ENCODE data around the gene PLG.
"Not testable (repeated sequence)": the region's sequence is repeated elsewhere in the genome, so short reads cannot be mapped to it uniquely, and the experiment has no call there.

Gene PLG

GRCh38 chr6:160798625-160799024 is 96.6 kb downstream of the PLG start:
- Histone ChIP-seq H3K4me2 (ENCODE audit: low read depth, low read length, poor library complexity, severe bottlenecking) (no peak overlapping the region), H3K9ac (ENCODE audit: low read length) (no peak overlapping the region), H3K79me2 (ENCODE audit: insufficient read depth, low read length) (no peaks in the 10 kb centered on the region), H2AFZ (ENCODE audit: low read depth, low read length, severe bottlenecking) (no peak overlapping the region), H3K9me2 (replicated peaks; ENCODE audit: insufficient read depth, low read length) (no peaks in the 10 kb centered on the region), H3K27ac (ENCODE audit: low read depth, low read length) (no peak overlapping the region), H3K27me3 (ENCODE audit: low read length) (no peaks in the 10 kb centered on the region), H3K4me3 (ENCODE audit: insufficient read depth, low read length, poor library complexity, severe bottlenecking) (no peak overlapping the region), H3K9me3 (ENCODE audit: insufficient read depth, low read length) (peaks cover 7% of the 10 kb centered on the region; the same call in 1 of the 2 replicates), H3K36me3 (ENCODE audit: low read length) (no peaks in the 10 kb centered on the region), H4K20me1 (ENCODE audit: low read depth, low read length) (no peaks in the 10 kb centered on the region), H3F3A (ENCODE audit: insufficient read depth) (no peaks in the 10 kb centered on the region)
- TF ChIP-seq CTCF (IDR thresholded peaks at IDR 0.05; ENCODE audit: insufficient read depth, low read length, poor library complexity, severe bottlenecking) (no peak), EZH2phosphoT487 (conservative IDR thresholded peaks at IDR 0.05; ENCODE audit: low read length) (no peak)

GRCh38 chr6:160799801-160800506 is 97.9 kb downstream of the PLG start:
- H3F3A ChIP-seq (ENCODE audit: insufficient read depth), result no peaks in the 10 kb centered on the region
- H3K4me2 ChIP-seq (ENCODE audit: low read depth, low read length, poor library complexity, severe bottlenecking), result no peak overlapping the region
- H3K27me3 ChIP-seq (ENCODE audit: low read length), result no peaks in the 10 kb centered on the region
- no peak for TF ChIP-seq EZH2phosphoT487 (conservative IDR thresholded peaks at IDR 0.05; ENCODE audit: low read length)
- TF ChIP-seq CTCF (IDR thresholded peaks at IDR 0.05; ENCODE audit: insufficient read depth, low read length, poor library complexity, severe bottlenecking), result no peak
- H3K4me3 ChIP-seq (ENCODE audit: insufficient read depth, low read length, poor library complexity, severe bottlenecking), result no peak overlapping the region
- no peaks in the 10 kb centered on the region for H4K20me1 ChIP-seq (ENCODE audit: low read depth, low read length)
- H3K9me3 ChIP-seq (ENCODE audit: insufficient read depth, low read length), result peaks cover 7% of the 10 kb centered on the region; the same call in 1 of the 2 replicates
- no peak overlapping the region for H3K27ac ChIP-seq (ENCODE audit: low read depth, low read length)
- no peak overlapping the region for H2AFZ ChIP-seq (ENCODE audit: low read depth, low read length, severe bottlenecking)
- H3K9ac ChIP-seq (ENCODE audit: low read length), result no peak overlapping the region
- H3K79me2 ChIP-seq (ENCODE audit: insufficient read depth, low read length), result no peaks in the 10 kb centered on the region
- no peaks in the 10 kb centered on the region for H3K9me2 ChIP-seq (replicated peaks; ENCODE audit: insufficient read depth, low read length)
- no peaks in the 10 kb centered on the region for H3K36me3 ChIP-seq (ENCODE audit: low read length)

- H3K9me2 ChIP-seq (replicated peaks; ENCODE audit: insufficient read depth, low read length), result no peaks in the 10 kb centered on the region
- no peak overlapping the region for H3K4me3 ChIP-seq (ENCODE audit: insufficient read depth, low read length, poor library complexity, severe bottlenecking)
- H3K79me2 ChIP-seq (ENCODE audit: insufficient read depth, low read length), result no peaks in the 10 kb centered on the region
- peaks cover 7% of the 10 kb centered on the region; the same call in 1 of the 2 replicates for H3K9me3 ChIP-seq (ENCODE audit: insufficient read depth, low read length)
- no peak overlapping the region for H3K9ac ChIP-seq (ENCODE audit: low read length)
- H3K27me3 ChIP-seq (ENCODE audit: low read length), result no peaks in the 10 kb centered on the region
- H3K27ac ChIP-seq (ENCODE audit: low read depth, low read length), result no peak overlapping the region
- no peak overlapping the region for H2AFZ ChIP-seq (ENCODE audit: low read depth, low read length, severe bottlenecking)
- no peaks in the 10 kb centered on the region for H4K20me1 ChIP-seq (ENCODE audit: low read depth, low read length)
- TF ChIP-seq EZH2phosphoT487 (conservative IDR thresholded peaks at IDR 0.05; ENCODE audit: low read length) (no peak), CTCF (IDR thresholded peaks at IDR 0.05; ENCODE audit: insufficient read depth, low read length, poor library complexity, severe bottlenecking) (no peak)
- no peaks in the 10 kb centered on the region for H3F3A ChIP-seq (ENCODE audit: insufficient read depth)
- H3K36me3 ChIP-seq (ENCODE audit: low read length), result no peaks in the 10 kb centered on the region
- H3K4me2 ChIP-seq (ENCODE audit: low read depth, low read length, poor library complexity, severe bottlenecking), result no peak overlapping the region
Measured at GRCh38 chr6:160801418-160801817, 99.4 kb downstream of the PLG start.

- H4K20me1 ChIP-seq (ENCODE audit: low read depth, low read length), result not testable (repeated sequence)
Measured at GRCh38 chr6:160802049-160802448, 100.0 kb downstream of the PLG start.

More at GRCh38 chr6:160802049-160802448, 100.0 kb downstream of the PLG start:
- H2AFZ ChIP-seq (ENCODE audit: low read depth, low read length, severe bottlenecking); H3K36me3 ChIP-seq (ENCODE audit: low read length); H3K9me2 ChIP-seq (replicated peaks; ENCODE audit: insufficient read depth, low read length); H3K79me2 ChIP-seq (ENCODE audit: insufficient read depth, low read length); H3K27ac ChIP-seq (ENCODE audit: low read depth, low read length); H3K4me2 ChIP-seq (ENCODE audit: low read depth, low read length, poor library complexity, severe bottlenecking); H3K9ac ChIP-seq (ENCODE audit: low read length); H3K27me3 ChIP-seq (ENCODE audit: low read length); H3K9me3 ChIP-seq (ENCODE audit: insufficient read depth, low read length); H3F3A ChIP-seq (ENCODE audit: insufficient read depth); H3K4me3 ChIP-seq (ENCODE audit: insufficient read depth, low read length, poor library complexity, severe bottlenecking): not testable (repeated sequence)
